ENCODE results near the gene BRME1. TPM values are rescaled to one million over a fixed set of nuclear protein-coding genes. Genes with fewer than 3 reads are reported as not detected.
A peak's percentile ranks its signal among the peaks of the same experiment; 100 is the strongest.

The BRME1 gene
- 3.3 TPM for total RNA-seq

- peak; percentile 93 for DNase-seq (ENCODE audit: low spot score)
Observed at GRCh38 chr19:13905634-13906520, at the start of gene BRME1, which contains the start of gene CC2D1A. TSS of gene BRME1 (minus strand) at chr19:13906117. CDS start at chr19:13904892, 1,225 bp downstream. TSS of gene CC2D1A (plus strand) at chr19:13906201. CDS start at chr19:13906442, 241 bp downstream.

- DNase-seq (ENCODE audit: low spot score), result no peak
Observed at GRCh38 chr19:13954185-13954584, 48.3 kb upstream of the BRME1 start.

- no peak for DNase-seq (ENCODE audit: low spot score)
Observed at GRCh38 chr19:13952931-13953531, 47.1 kb upstream of the BRME1 start.

GRCh38 chr19:13952154-13952930, 46.4 kb upstream of the BRME1 start, which contains the start of gene DCAF15:
TSS of gene DCAF15 (plus strand) at chr19:13952509. CDS start at chr19:13952513, 4 bp downstream.
- DNase-seq (ENCODE audit: low spot score), result peak; percentile 100

- DNase-seq (ENCODE audit: low spot score), result no peak
Observed at GRCh38 chr19:13951799-13952153, 45.9 kb upstream of the BRME1 start.

GRCh38 chr19:13951043-13951442, 45.1 kb upstream of the BRME1 start:
- DNase-seq (ENCODE audit: low spot score), result no peak

GRCh38 chr19:13946414-13946813, 40.5 kb upstream of the BRME1 start:
- no peak for DNase-seq (ENCODE audit: low spot score)

GRCh38 chr19:13942023-13942684, 36.2 kb upstream of the BRME1 start:
- DNase-seq (ENCODE audit: low spot score), result no peak

- no peak for DNase-seq (ENCODE audit: low spot score)
Observed at GRCh38 chr19:13938301-13939064, 32.6 kb upstream of the BRME1 start, which contains the start of gene PODNL1. TSS of gene PODNL1 (minus strand) at chr19:13938417. CDS start at chr19:13938181, 236 bp downstream.

GRCh38 chr19:13937479-13938300, 31.8 kb upstream of the BRME1 start:
- DNase-seq (ENCODE audit: low spot score), result no peak

- DNase-seq (ENCODE audit: low spot score), result no peak
Observed at GRCh38 chr19:13935765-13936510, 30.0 kb upstream of the BRME1 start.

GRCh38 chr19:13934785-13935109, 28.8 kb upstream of the BRME1 start:
- no peak for DNase-seq (ENCODE audit: low spot score)

GRCh38 chr19:13932911-13933393, 27.0 kb upstream of the BRME1 start:
- no peak for DNase-seq (ENCODE audit: low spot score)

- no peak for DNase-seq (ENCODE audit: low spot score)
Observed at GRCh38 chr19:13932149-13932637, 26.3 kb upstream of the BRME1 start.

- DNase-seq (ENCODE audit: low spot score), result no peak
Observed at GRCh38 chr19:13931391-13932148, 25.7 kb upstream of the BRME1 start.

- no peak for DNase-seq (ENCODE audit: low spot score)
Observed at GRCh38 chr19:13930402-13930801, 24.5 kb upstream of the BRME1 start.

GRCh38 chr19:13929956-13930355, 24.0 kb upstream of the BRME1 start:
- no peak for DNase-seq (ENCODE audit: low spot score)

- DNase-seq (ENCODE audit: low spot score), result no peak
Observed at GRCh38 chr19:13929340-13929739, 23.4 kb upstream of the BRME1 start.
